ENCODE measurements around the gene TRIM2.

- TF ChIP-seq POLR2A (IDR thresholded peaks at IDR 0.05) (no peak), CTCF (IDR thresholded peaks at IDR 0.05) (no peak), POLR2AphosphoS5 (IDR thresholded peaks at IDR 0.05) (no peak)
These were observed 142.3 kb downstream of the TRIM2 start for GRCh38 chr4:153346563-153346962.
